ENCODE results near the gene COQ8B.

The COQ8B gene

GRCh38 chr19:40663695-40664692 is 52.7 kb downstream of the COQ8B start:
- Histone ChIP-seq H3K4me1 (ENCODE audit: control insufficient read depth in 1 of 2, insufficient read depth in 1 of 2, low read depth in 1 of 2, low read length in 1 of 2) (peaks cover 9 to 12% of the 10 kb centered on the region in 2 experiments), H3K27ac (no peak overlapping the region), H3K36me3 (peaks cover 16% of the 10 kb centered on the region), H3K9me3 (no peaks in the 10 kb centered on the region), H3K27me3 (peaks cover 29% of the 10 kb centered on the region), H3K4me3 (ENCODE audit: low read depth in 1 of 2, low read length in 1 of 2) (peak overlapping the region; percentile 70 to 82)
- TF ChIP-seq CTCF (IDR thresholded peaks at IDR 0.05), result no peak

GRCh38 chr19:40662925-40663694 is 53.6 kb downstream of the COQ8B start:
- peak overlapping the region; percentile 11 for H3K27ac ChIP-seq
- H3K4me1 ChIP-seq (ENCODE audit: control insufficient read depth in 1 of 2, insufficient read depth in 1 of 2, low read depth in 1 of 2, low read length in 1 of 2), result peaks cover 9 to 12% of the 10 kb centered on the region in 2 experiments
- H3K27me3 ChIP-seq, result peaks cover 29% of the 10 kb centered on the region
- H3K9me3 ChIP-seq, result no peaks in the 10 kb centered on the region
- peaks cover 11% of the 10 kb centered on the region for H3K36me3 ChIP-seq
- peak overlapping the region; percentile 70 to 82 for H3K4me3 ChIP-seq (ENCODE audit: low read depth in 1 of 2, low read length in 1 of 2)
- no peak for TF ChIP-seq CTCF (IDR thresholded peaks at IDR 0.05)

GRCh38 chr19:40661616-40662015 is 55.1 kb downstream of the COQ8B start:
- Histone ChIP-seq H3K9me3 (no peaks in the 10 kb centered on the region), H3K4me1 (ENCODE audit: control insufficient read depth in 1 of 2, insufficient read depth in 1 of 2, low read depth in 1 of 2, low read length in 1 of 2) (peaks cover 9 to 12% of the 10 kb centered on the region in 2 experiments), H3K4me3 (ENCODE audit: low read depth in 1 of 2, low read length in 1 of 2) (no peak overlapping the region), H3K27me3 (peaks cover 29% of the 10 kb centered on the region), H3K27ac (no peak overlapping the region), H3K36me3 (no peaks in the 10 kb centered on the region)
- TF ChIP-seq CTCF (IDR thresholded peaks at IDR 0.05), result no peak

- H3K27me3 ChIP-seq, result peaks cover 18% of the 10 kb centered on the region
- no peak for TF ChIP-seq CTCF (IDR thresholded peaks at IDR 0.05)
- no peaks in the 10 kb centered on the region for H3K9me3 ChIP-seq
- H3K36me3 ChIP-seq, result no peaks in the 10 kb centered on the region
- H3K4me3 ChIP-seq (ENCODE audit: low read depth in 1 of 2, low read length in 1 of 2), result no peak overlapping the region
- H3K27ac ChIP-seq, result no peak overlapping the region
- H3K4me1 ChIP-seq (ENCODE audit: control insufficient read depth in 1 of 2, insufficient read depth in 1 of 2, low read depth in 1 of 2, low read length in 1 of 2), result peaks cover 9 to 12% of the 10 kb centered on the region in 2 experiments
These were observed 57.1 kb downstream of the COQ8B start for GRCh38 chr19:40659566-40659965.

GRCh38 chr19:40659116-40659515 is 57.6 kb downstream of the COQ8B start:
- Histone ChIP-seq H3K27me3 (peaks cover 13% of the 10 kb centered on the region), H3K4me1 (ENCODE audit: control insufficient read depth in 1 of 2, insufficient read depth in 1 of 2, low read depth in 1 of 2, low read length in 1 of 2) (peaks cover 9 to 12% of the 10 kb centered on the region in 2 experiments), H3K36me3 (no peaks in the 10 kb centered on the region), H3K4me3 (ENCODE audit: low read depth in 1 of 2, low read length in 1 of 2) (no peak overlapping the region), H3K27ac (no peak overlapping the region), H3K9me3 (no peaks in the 10 kb centered on the region)
- no peak for TF ChIP-seq CTCF (IDR thresholded peaks at IDR 0.05)

Data from neutrophil (primary cell).